Right lobe of liver (tissue), 6 donors: ENCODE results near the gene SEMA4D. TPM values are rescaled to one million over a fixed set of nuclear protein-coding genes. Genes with fewer than 3 reads are reported as not detected.

ENCODE experiments used
- ATAC-seq, 4 donors: fragments of 200-7000 bp; cut with Tn5 transposase; one replicate each; pipeline ENCODE4 v1.9.1; 2020; ENCODE audit warnings: mild to moderate bottlenecking in 4 of 4, moderate library complexity in 4 of 4
- DNase-seq, 3 donors: peaks; one replicate each; pipeline ENCODE4 v3.0.0-alpha.2; 2020
- H3K27ac ChIP-seq, 3 donors: fragments of 200-600 bp; one replicate each; pipeline ENCODE4 v1.8.0; 2022
- H3K27me3 ChIP-seq, 2 donors: fragments of 200-600 bp; one replicate each; pipeline ENCODE4 v1.8.0; 2022
- H3K36me3 ChIP-seq, 4 donors: fragments of 200-600 bp; sonication (generic) in 1 of 4; one replicate each; pipeline versions ENCODE4 v1.5.1 to v1.8.0; 2017 to 2022; ENCODE audit warnings: control low read depth in 1 of 4
- H3K4me1 ChIP-seq, 4 donors: fragments of 200-600 bp; sonication (generic) in 1 of 4; one replicate each; pipeline versions ENCODE4 v1.5.1 to v1.8.0; 2017 to 2022; ENCODE audit warnings: control low read depth in 1 of 4
- H3K4me3 ChIP-seq, 3 donors: fragments of 200-600 bp; one replicate each; pipeline ENCODE4 v1.8.0; 2022
- H3K9me3 ChIP-seq, 4 donors: fragments of 200-600 bp; sonication (generic) in 1 of 4; one replicate each; pipeline versions ENCODE4 v1.5.1 to v1.8.0; 2017 to 2022; ENCODE audit warnings: control low read depth in 1 of 4
- POLR2A ChIP-seq: fragments of 450-650 bp; IDR thresholded peaks from one replicate; pipeline ENCODE4 v1.6.1; 2017; ENCODE audit warnings: antibody characterized with exemption, mild to moderate bottlenecking
- whole genome bisulfite sequencing: methylation state at CpG from one replicate; pipeline ENCODE4 v1.1.6; 2018; ENCODE audit warnings: low coverage, low lambda C conversion rate; ENCODE audit not compliant: insufficient coverage; ENCODE audit errors: missing lambda C conversion rate; 5-methylcytosine and 5-hydroxymethylcytosine counted together
- intact Hi-C, 2 donors: fragments of 100-400 bp; cut with DNase I; formaldehyde crosslinking; loops; one replicate each; pipeline versions ENCODE4 v1.11.2 to v1.14.1; 2022
- total RNA-seq, 6 experiments: library from RNA; depleted of rRNA in 2 of 6; stranded (reverse); fragments of >200 nt in 2 of 6; fragmentation: NEBNext Ultra II Directional in 3 of 6; extraction: Animal tissue kit (Norgen Biotek cat#: 25700) in 3 of 6; gene quantifications; one replicate each; pipeline versions ENCODE4 v1.1.0 to v1.2.4, GENCODE V29; 2016 to 2023
- TF ChIP-seq, protein P1 (sequence below), 4 donors: fragments of 200-600 bp in 3 of 4; fragments of 450-650 bp in 1 of 4; IDR thresholded peaks; one replicate each; pipeline versions ENCODE4 v1.5.1 to v1.8.0; 2016 to 2022; ENCODE audit warnings: antibody characterized with exemption in 4 of 4, mild to moderate bottlenecking in 2 of 4
- donor health status: DM: no; HTN: yes; CAD: no.
- donor health status: DM: no; HTN: no; CAD: no.
- donor health status: DM: no; HTN: no; CAD: no.
- donor health status: DM: no; HTN: yes; CAD: no.
- donor health status: DM: no; HTN: yes; CAD: no.

SEMA4D gene
- total RNA-seq, 6 experiments from 2014 or later = 2.0 to 7.5 (median 3.5) TPM

DNA sequence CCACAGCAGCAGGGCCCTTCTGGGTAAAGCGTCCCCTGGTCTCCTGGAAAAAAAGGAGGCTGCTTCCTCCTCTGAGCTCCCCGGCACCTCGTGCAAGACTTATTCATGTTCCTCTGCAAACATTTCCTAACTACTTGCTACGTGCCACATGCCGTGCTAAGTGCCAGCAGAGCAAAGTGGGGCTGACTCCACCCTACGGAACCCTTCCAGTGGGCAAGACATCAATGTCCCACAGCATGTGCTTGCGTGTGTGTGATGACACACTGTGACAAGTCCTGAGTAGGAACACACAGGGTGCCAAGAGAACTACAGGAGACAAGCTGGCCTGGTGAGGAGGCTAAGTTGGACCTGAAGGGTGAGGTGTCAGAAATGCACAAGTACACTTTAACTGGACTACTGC, 57.4 kb downstream of the SEMA4D start:
- Histone ChIP-seq H3K36me3 (no peaks in the 10 kb centered on the region), H3K27me3 (no peaks in the 10 kb centered on the region), H3K27ac (no peak overlapping the region), H3K9me3 (no peaks in the 10 kb centered on the region), H3K4me1 (no peaks in the 10 kb centered on the region), H3K4me3 (no peak overlapping the region)
- intact Hi-C loops = no loop called here
- TF ChIP-seq, protein P1, sequence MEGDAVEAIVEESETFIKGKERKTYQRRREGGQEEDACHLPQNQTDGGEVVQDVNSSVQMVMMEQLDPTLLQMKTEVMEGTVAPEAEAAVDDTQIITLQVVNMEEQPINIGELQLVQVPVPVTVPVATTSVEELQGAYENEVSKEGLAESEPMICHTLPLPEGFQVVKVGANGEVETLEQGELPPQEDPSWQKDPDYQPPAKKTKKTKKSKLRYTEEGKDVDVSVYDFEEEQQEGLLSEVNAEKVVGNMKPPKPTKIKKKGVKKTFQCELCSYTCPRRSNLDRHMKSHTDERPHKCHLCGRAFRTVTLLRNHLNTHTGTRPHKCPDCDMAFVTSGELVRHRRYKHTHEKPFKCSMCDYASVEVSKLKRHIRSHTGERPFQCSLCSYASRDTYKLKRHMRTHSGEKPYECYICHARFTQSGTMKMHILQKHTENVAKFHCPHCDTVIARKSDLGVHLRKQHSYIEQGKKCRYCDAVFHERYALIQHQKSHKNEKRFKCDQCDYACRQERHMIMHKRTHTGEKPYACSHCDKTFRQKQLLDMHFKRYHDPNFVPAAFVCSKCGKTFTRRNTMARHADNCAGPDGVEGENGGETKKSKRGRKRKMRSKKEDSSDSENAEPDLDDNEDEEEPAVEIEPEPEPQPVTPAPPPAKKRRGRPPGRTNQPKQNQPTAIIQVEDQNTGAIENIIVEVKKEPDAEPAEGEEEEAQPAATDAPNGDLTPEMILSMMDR (IDR thresholded peaks at IDR 0.05) = no peak
- TF ChIP-seq POLR2A = no peak
- DNase-seq (peak in 2 of 3 donors; percentile 22 to 50), ATAC-seq (peak; percentile 9 to 44 (median 22))
- 52% methylated on average over 4 of the region's 7 CpGs for WGBS

GRCh38 chr9:89440046-89440445, 57.9 kb downstream of the SEMA4D start:
- DNase-seq (peak in 1 of 3 donors; percentile 19), ATAC-seq (no peak)
- H3K27ac ChIP-seq = no peak overlapping the region
- no peak for TF ChIP-seq POLR2A
- TF ChIP-seq, protein P1 (IDR thresholded peaks at IDR 0.05) = no peak
- intact Hi-C loops = no loop called here
- H3K4me3 ChIP-seq = no peak overlapping the region
- H3K36me3 ChIP-seq = no peaks in the 10 kb centered on the region
- WGBS = 78% methylated on average over 4 of the region's 8 CpGs
- H3K9me3 ChIP-seq = no peaks in the 10 kb centered on the region
- H3K27me3 ChIP-seq = no peaks in the 10 kb centered on the region
- H3K4me1 ChIP-seq = no peaks in the 10 kb centered on the region

GRCh38 chr9:89439571-89439970, 58.3 kb downstream of the SEMA4D start:
- H3K4me3 ChIP-seq = no peak overlapping the region
- DNase-seq = peak in 1 of 3 donors; percentile 38
- H3K4me1 ChIP-seq = no peaks in the 10 kb centered on the region
- TF ChIP-seq POLR2A = no peak
- TF ChIP-seq, protein P1 (IDR thresholded peaks at IDR 0.05) = no peak
- ATAC-seq = no peak
- no peaks in the 10 kb centered on the region for H3K9me3 ChIP-seq
- H3K36me3 ChIP-seq = no peaks in the 10 kb centered on the region
- H3K27me3 ChIP-seq = no peaks in the 10 kb centered on the region
- intact Hi-C loops = no loop called here
- H3K27ac ChIP-seq = no peak overlapping the region
- 82% methylated on average over 10 of the region's 10 CpGs for WGBS

DNA sequence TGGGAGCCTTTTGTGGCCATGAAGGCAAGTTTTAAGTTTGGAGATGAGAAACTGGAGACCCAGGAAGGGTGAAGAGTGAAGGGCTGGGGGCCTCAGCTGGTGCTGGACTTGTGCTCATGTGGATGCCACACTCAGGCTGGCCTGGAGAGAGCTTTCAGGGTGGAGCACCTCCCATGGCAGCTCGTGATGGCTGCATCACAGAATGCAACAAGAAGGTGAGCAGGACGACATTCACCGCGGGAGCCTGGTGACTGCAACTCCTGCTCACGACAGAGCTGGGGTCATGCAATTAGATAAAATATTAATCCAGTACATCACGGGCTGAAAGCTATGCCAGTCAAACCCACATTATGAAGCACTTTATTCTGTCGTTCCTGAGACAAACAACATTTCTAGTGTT, 59.7 kb downstream of the SEMA4D start:
- intact Hi-C loops = no loop called here
- H3K27ac ChIP-seq = no peak overlapping the region
- no peaks in the 10 kb centered on the region for H3K27me3 ChIP-seq
- ATAC-seq (no peak), DNase-seq (peak in 1 of 3 donors; percentile 12)
- no peaks in the 10 kb centered on the region for H3K36me3 ChIP-seq
- no peak overlapping the region for H3K4me3 ChIP-seq
- no peaks in the 10 kb centered on the region for H3K9me3 ChIP-seq
- no peaks in the 10 kb centered on the region for H3K4me1 ChIP-seq
- TF ChIP-seq POLR2A = no peak
- TF ChIP-seq, protein P1 (IDR thresholded peaks at IDR 0.05) = no peak
- WGBS = 86% methylated on average over 3 of the region's 7 CpGs

DNA sequence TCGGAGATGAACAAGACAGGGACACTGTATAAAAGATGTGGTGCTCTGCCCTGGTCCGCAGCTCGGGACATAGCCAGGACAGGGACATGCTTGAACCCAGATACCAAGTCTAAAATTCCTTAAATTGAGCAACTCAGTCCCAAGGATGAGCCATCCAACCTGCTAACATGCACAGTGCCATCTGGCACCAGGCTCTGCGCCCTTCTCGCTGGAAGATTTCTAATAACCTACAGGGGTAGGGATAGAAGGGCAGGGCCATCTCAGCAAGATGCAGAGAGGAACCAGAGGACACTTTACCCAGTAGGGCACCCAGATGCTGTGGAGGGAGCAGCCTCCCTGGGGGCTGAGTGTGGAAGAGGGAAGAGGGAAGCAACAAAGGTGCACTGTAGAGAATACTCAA, 60.1 kb downstream of the SEMA4D start:
- H3K27ac ChIP-seq = no peak overlapping the region
- H3K9me3 ChIP-seq = no peaks in the 10 kb centered on the region
- H3K27me3 ChIP-seq = no peaks in the 10 kb centered on the region
- H3K4me1 ChIP-seq = no peaks in the 10 kb centered on the region
- no peak for DNase-seq
- TF ChIP-seq, protein P1 (IDR thresholded peaks at IDR 0.05) = no peak
- TF ChIP-seq POLR2A = no peak
- no peak for ATAC-seq
- intact Hi-C loops = no loop called here
- H3K4me3 ChIP-seq = no peak overlapping the region
- H3K36me3 ChIP-seq = no peaks in the 10 kb centered on the region
- WGBS = 83% methylated on average over 1 of the region's 5 CpGs
